Endothelial cell of umbilical vein (primary cell): ENCODE measurements around the gene SLIRP. TPM values are rescaled to one million over a fixed set of nuclear protein-coding genes. Genes with fewer than 3 reads are reported as not detected.

Source experiments
- Bru-seq: library from RNA; stranded (reverse); fragments of 400-500 nt; gene quantifications from one replicate; lab custom pipeline; 2021; lab: Mats Ljungman, UMichigan
- BruChase-seq, 2 experiments: library from RNA; stranded (reverse); fragments of 400-500 nt; gene quantifications; one replicate each; lab custom pipeline; 2021; lab: Mats Ljungman, UMichigan
- BruUV-seq: library from RNA; stranded (reverse); fragments of 400-500 nt; replicated peaks from 2 replicates; lab custom pipeline; 2021; lab: Mats Ljungman, UMichigan
- CTCF ChIA-PET: fragments of 300-600, 350-600 bp; sonication (Branson Sonifier 250); formaldehyde crosslinking; loops from one replicate; lab custom pipeline; 2021; ENCODE audit warnings: antibody characterized with exemption, inconsistent platforms; lab: Charles Lee
- POLR2A ChIA-PET: fragments of 300-600, 350-600 bp; sonication (Branson Sonifier 250); formaldehyde crosslinking; loops from one replicate; lab custom pipeline; 2021; ENCODE audit warnings: antibody characterized with exemption, inconsistent platforms; lab: Charles Lee
- DNase-seq: peaks from one replicate; pipeline ENCODE4 v3.0.0-alpha.2; 2011; ENCODE audit warnings: low read depth, low spot score
- FAIRE-seq: peaks from 2 replicates; lab custom pipeline; 2011; peaks lifted over from hg19 to GRCh38; lab: Jason Lieb, UNC
- H2AFZ ChIP-seq: 2 replicates; pipeline ENCODE4 v1.6.0; 2012; ENCODE audit warnings: low read depth, low read length, control low read depth, inconsistent platforms
- H3K27ac ChIP-seq: 2 replicates; pipeline ENCODE4 v1.5.1; 2011; ENCODE audit warnings: low read depth, mild to moderate bottlenecking, control low read depth, low read length, moderate library complexity; ENCODE audit not compliant: insufficient read depth
- H3K27me3 ChIP-seq, 2 experiments: 2 replicates each; pipeline versions ENCODE4 v1.6.0 to v1.6.1; 2011; ENCODE audit warnings: low read length in 2 of 2, mixed read lengths in 1 of 2; ENCODE audit not compliant: control insufficient read depth in 2 of 2, insufficient read depth in 2 of 2
- H3K36me3 ChIP-seq, 2 experiments: 2 replicates in 1 of 2; 3 replicates in 1 of 2; pipeline ENCODE4 v1.5.1; 2011; ENCODE audit warnings: low read length in 2 of 2, mild to moderate bottlenecking in 1 of 2, moderate library complexity in 1 of 2; ENCODE audit not compliant: control insufficient read depth in 2 of 2, insufficient read depth in 2 of 2; ENCODE audit errors: extremely low read depth in 1 of 2
- H3K4me1 ChIP-seq: 3 replicates; pipeline ENCODE4 v1.5.1; 2011; ENCODE audit warnings: mild to moderate bottlenecking, low read length; ENCODE audit not compliant: control insufficient read depth, insufficient read depth; ENCODE audit errors: extremely low read depth
- H3K4me2 ChIP-seq: 2 replicates; pipeline ENCODE4 v1.6.1; 2011; ENCODE audit warnings: low read length, control low read depth, mixed read lengths; ENCODE audit not compliant: insufficient read depth
- H3K4me3 ChIP-seq, 3 experiments: fragments of 200-600 bp in 1 of 3; sonication (generic), shearing (Covaris generic) in 1 of 3; replicated peaks in 1 of 3; 2 replicates each; pipeline ENCODE4 v1.5.1; 2011 to 2016; ENCODE audit warnings: control low read depth in 3 of 3, low read length in 3 of 3, mild to moderate bottlenecking in 2 of 3, inconsistent platforms in 1 of 3, low read depth in 1 of 3, moderate library complexity in 1 of 3; ENCODE audit not compliant: insufficient read depth in 1 of 3
- H3K79me2 ChIP-seq: 2 replicates; pipeline ENCODE4 v1.6.0; 2012; ENCODE audit warnings: low read length, inconsistent platforms; ENCODE audit not compliant: control insufficient read depth, insufficient read depth
- H3K9ac ChIP-seq: replicated peaks from 2 replicates; pipeline ENCODE3; 2011; ENCODE audit warnings: low read length, control low read depth; ENCODE audit not compliant: insufficient read depth; ENCODE audit errors: extremely low read depth
- H3K9me1 ChIP-seq: replicated peaks from 3 replicates; pipeline ENCODE4 v1.6.0; 2011; ENCODE audit warnings: mild to moderate bottlenecking, low read length; ENCODE audit not compliant: control insufficient read depth, insufficient read depth; ENCODE audit errors: extremely low read depth
- H3K9me3 ChIP-seq: replicated peaks from 2 replicates; pipeline ENCODE4 v1.5.1; 2012; ENCODE audit warnings: low read length, inconsistent platforms; ENCODE audit not compliant: control insufficient read depth, insufficient read depth
- H4K20me1 ChIP-seq: replicated peaks from 2 replicates; pipeline ENCODE3; 2011; ENCODE audit warnings: mild to moderate bottlenecking, low read length; ENCODE audit not compliant: control insufficient read depth, insufficient read depth; ENCODE audit errors: extremely low read depth
- EZH2 ChIP-seq: IDR thresholded peaks from 2 replicates; pipeline ENCODE4 v1.6.1; 2012; ENCODE audit warnings: borderline replicate concordance, low read depth, mild to moderate bottlenecking, moderate library complexity, low read length, inconsistent platforms; ENCODE audit not compliant: severe bottlenecking
- FOS ChIP-seq: IDR thresholded peaks from 2 replicates; pipeline ENCODE4 v1.6.1; 2011; ENCODE audit warnings: mild to moderate bottlenecking, low read length, moderate library complexity, borderline replicate concordance; ENCODE audit not compliant: insufficient read depth
- POLR2A ChIP-seq: IDR thresholded peaks from 2 replicates; pipeline ENCODE4 v1.6.1; 2012; ENCODE audit warnings: low read depth, mild to moderate bottlenecking, control low read depth, low read length
- POLR2AphosphoS5 ChIP-seq: IDR thresholded peaks from 2 replicates; pipeline ENCODE4 v1.6.1; 2012; ENCODE audit warnings: low read depth, mild to moderate bottlenecking, control low read depth, low read length, moderate library complexity; ENCODE audit not compliant: insufficient read depth
- dilution Hi-C: fragments of 300-500 bp; cut with MboI; formaldehyde crosslinking; loops from one replicate; pipeline ENCODE4 v1.15.0; 2019; ENCODE audit warnings: low sequenced_read_pairs; ENCODE audit not compliant: extremely low pct_ligation_motif_present
- intact Hi-C: fragments of 100-400 bp; cut with micrococcal nuclease; formaldehyde crosslinking; loops from one replicate; pipeline ENCODE4 v1.10.0; 2022
- long read RNA-seq: library from polyadenylated mRNA; stranded (forward); transcript quantifications from one replicate; pipeline ENCODE4 v2.0.0, GENCODE V29; 2021
- polyA minus RNA-seq, 3 experiments: library from RNA; depleted of rRNA, polyadenylated mRNA; stranded (reverse); fragments of >200 nt; gene quantifications; 1 replicate in 1 of 3; 2 replicates in 2 of 3; pipeline ENCODE4 v1.2.3, GENCODE V29; 2011
- polyA plus RNA-seq, 4 experiments: library from polyadenylated mRNA; depleted of rRNA in 3 of 4; stranded (reverse) in 3 of 4; unstranded in 1 of 4; fragments of >200 nt; gene quantifications; 2 replicates each; pipeline versions ENCODE4 v1.2.1 to v1.2.3, GENCODE V29; 2011 to 2012; ENCODE audit warnings: missing spikeins in 1 of 4
- total RNA-seq: library from RNA; stranded (reverse); gene quantifications from 2 replicates; pipeline ENCODE4 v1.2.3, GENCODE V29; 2021

Gene SLIRP
- 160 and 177 TPM in 2 replicates for total RNA-seq
- 92.8 and 144 TPM in 2 replicates for polyA plus RNA-seq
- polyA plus RNA-seq (2011; cell fraction: cytosol; rRNA removed) = 166 and 294 TPM in 2 replicates
- 76.8 and 89.0 TPM in 2 replicates for polyA plus RNA-seq (2011; cell fraction: nucleus; rRNA removed)
- polyA plus RNA-seq (2012) = 212 and 382 TPM in 2 replicates
- 36.3 and 70.7 TPM in 2 replicates for polyA minus RNA-seq
- 34.2 TPM for polyA minus RNA-seq (2011; cell fraction: cytosol; rRNA and poly(A)+ RNA removed)
- 10.2 and 13.5 TPM in 2 replicates for polyA minus RNA-seq (2011; cell fraction: nucleus; rRNA and poly(A)+ RNA removed)
- Bru-seq, nascent RNA = percentile 58 among the genes with signal in this experiment
- BruChase-seq, experiment 1, labeled RNA remaining after a 6-hour chase = percentile 49 among the genes with signal in this experiment
- BruChase-seq, experiment 2, labeled RNA remaining after a 2-hour chase = percentile 46 among the genes with signal in this experiment
- long read RNA-seq, transcript SLIRP-201 (4 exons, 394 nt) = minor isoform, 30 of 1,759 reads
- long read RNA-seq, transcript SLIRP-212 (4 exons, 420 nt) = minor isoform, 17 of 1,759 reads
- long read RNA-seq, transcript SLIRP-209 (4 exons, 408 nt) = major isoform, 1,653 of 1,759 reads
- long read RNA-seq, transcript SLIRP-202 (4 exons, 285 nt) = minor isoform, 14 of 1,759 reads
- long read RNA-seq, partial matches to known transcripts = 6 of 1,759 reads
- long read RNA-seq, other reads (novel, unspliced or antisense) = 26 of 1,759 reads

DNA sequence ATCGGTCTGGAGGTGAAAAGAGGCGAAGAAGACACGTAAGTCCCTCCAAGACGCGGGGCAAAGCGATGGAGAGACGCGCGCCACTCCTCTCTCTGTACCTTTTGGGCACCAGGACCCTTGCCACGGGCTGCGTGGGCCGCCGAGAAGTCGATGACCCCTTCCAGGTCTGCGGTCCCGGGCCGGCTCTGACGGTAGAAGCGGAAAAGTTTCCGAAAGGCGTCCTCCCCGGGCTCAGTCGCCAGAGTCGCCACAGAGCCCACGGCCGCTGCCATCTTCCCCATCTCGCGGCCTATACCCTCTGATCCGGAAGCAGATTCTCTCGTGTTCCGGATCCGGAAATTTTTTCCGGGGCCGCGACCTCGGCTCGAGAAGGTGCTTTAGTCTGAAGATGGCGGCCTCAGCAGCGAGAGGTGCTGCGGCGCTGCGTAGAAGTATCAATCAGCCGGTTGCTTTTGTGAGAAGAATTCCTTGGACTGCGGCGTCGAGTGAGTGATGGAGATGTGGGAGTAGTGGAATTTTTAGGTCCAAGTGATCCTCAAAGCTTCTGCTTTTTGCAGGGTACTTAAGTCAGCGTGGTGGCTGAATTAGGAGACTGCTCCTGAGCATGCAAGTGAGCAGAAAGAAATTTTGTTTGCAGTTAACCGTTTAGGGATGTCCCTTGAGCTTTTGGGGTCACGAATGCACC lies at the start of gene SLIRP, which contains the start of gene ALKBH1:
Gene SLIRP (plus strand): TSS at position 380 of the 685 bp plus-strand sequence. CDS start 9 bp downstream, at position 389.
Gene ALKBH1 (minus strand): TSS at position 300 of the 685 bp plus-strand sequence. CDS start 19 bp downstream, at position 281.
- intact Hi-C loops = loop anchor here (1.0 to 10.0 kb wide), 5 partner anchors 53 to 388 kb away; partner anchors contain the start of genes AHSA1, POMT2 and SNW1
- peak within 1 kb of the TSS; percentile 57 for H2AFZ ChIP-seq
- TSS peak; percentile 60 for BruUV-seq
- peak within 1 kb of the TSS; percentile 81 for H3K4me2 ChIP-seq
- no peaks in the 10 kb centered on the region for H3K27me3 ChIP-seq
- POLR2A ChIA-PET = no interaction called here
- TF ChIP-seq EZH2 (no peak), FOS (no peak), POLR2A (peak; percentile 94), POLR2AphosphoS5 (peak; percentile 94)
- peak within 1 kb of the TSS; percentile 19 for H3K27ac ChIP-seq
- H3K36me3 ChIP-seq = peaks cover 14 to 16% of the 10 kb centered on the region in 2 experiments
- peak; percentile 89 for FAIRE-seq
- no peaks in the 10 kb centered on the region for H3K9me3 ChIP-seq
- peak within 1 kb of the TSS; percentile 44 to 98 (median 98) for H3K4me3 ChIP-seq
- dilution Hi-C loops = no loop called here
- H4K20me1 ChIP-seq = no peaks in the 10 kb centered on the region
- CTCF ChIA-PET = interaction anchor here (1.2 to 1.9 kb wide), 3 partner anchors 52 to 249 kb away, joined by 3 to 13 read pairs (median 4); no protein-coding TSS in a partner anchor
- peaks cover 60% of the 10 kb centered on the region for H3K79me2 ChIP-seq
- H3K9ac ChIP-seq = peak within 1 kb of the TSS; percentile 87
- no peaks in the 10 kb centered on the region for H3K9me1 ChIP-seq
- peaks cover 21% of the 10 kb centered on the region for H3K4me1 ChIP-seq
- DNase-seq = peak; percentile 85
